ENCODE results near the gene NCAN. TPM values are rescaled to one million over a fixed set of nuclear protein-coding genes. Genes with fewer than 3 reads are reported as not detected.
A peak's percentile ranks its signal among the peaks of the same experiment; 100 is the strongest.

The NCAN gene
- total and polyA plus RNA-seq, 2 of the 13 experiments (the other 11 are each of a cell fraction or from before 2014, with no cell fraction given), result not detected

DNA sequence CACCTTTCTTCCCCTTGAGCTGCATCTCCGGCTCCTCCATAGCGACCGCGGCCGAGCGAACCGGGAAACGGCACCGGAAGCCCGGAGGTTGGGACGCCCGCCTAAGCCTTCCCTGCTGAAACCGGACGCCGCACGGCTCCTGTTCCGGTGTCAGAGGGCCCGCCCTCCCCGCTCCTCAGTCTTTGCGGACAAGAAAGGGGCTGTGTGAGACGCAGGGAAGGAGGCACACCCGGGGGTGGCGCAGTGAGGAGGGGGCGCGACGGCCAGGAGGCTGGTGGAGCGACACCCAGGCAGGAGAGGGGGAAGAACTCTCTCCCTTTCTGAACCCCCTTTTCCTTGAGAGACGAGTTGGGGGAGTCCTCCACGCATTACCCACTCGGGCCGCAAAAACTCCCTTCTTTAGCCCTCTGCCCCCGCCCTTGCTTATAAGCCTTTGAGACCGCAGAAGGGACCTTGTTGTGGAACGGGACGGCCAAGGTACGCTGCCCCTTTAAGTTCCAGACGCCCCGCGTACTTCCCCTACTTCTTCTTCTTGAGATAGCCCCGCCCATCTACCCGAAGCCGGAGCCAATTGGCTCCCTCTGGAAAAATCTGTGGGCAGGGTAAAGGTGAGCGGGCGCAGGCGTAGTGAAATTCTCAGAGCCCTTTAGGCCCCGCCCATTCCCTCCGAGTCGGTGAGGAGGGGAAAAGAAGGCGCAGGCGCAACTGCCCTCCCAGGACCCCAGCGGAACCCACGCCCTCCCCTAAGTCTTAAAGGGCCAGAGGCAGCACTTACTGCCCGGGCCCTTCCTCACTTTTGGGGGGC lies 19.5 kb upstream of the NCAN start, which contains the start of the genes BORCS8 and RFXANK (continued):
- TF ChIP-seq, protein P1, sequence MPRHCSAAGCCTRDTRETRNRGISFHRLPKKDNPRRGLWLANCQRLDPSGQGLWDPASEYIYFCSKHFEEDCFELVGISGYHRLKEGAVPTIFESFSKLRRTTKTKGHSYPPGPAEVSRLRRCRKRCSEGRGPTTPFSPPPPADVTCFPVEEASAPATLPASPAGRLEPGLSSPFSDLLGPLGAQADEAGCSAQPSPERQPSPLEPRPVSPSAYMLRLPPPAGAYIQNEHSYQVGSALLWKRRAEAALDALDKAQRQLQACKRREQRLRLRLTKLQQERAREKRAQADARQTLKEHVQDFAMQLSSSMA (CRISPR knock-in tag; IDR thresholded peaks at IDR 0.05), result peak; percentile 37; the same call in 1 of the 2 replicates
- TF ChIP-seq ZNF282 (IDR thresholded peaks at IDR 0.05; ENCODE audit: partially characterized antibody) (no peak), CHD2 (IDR thresholded peaks at IDR 0.05; ENCODE audit: low read depth, low read length) (0 out of 2 replicates have a peak, but pooled peaks have one; percentile 14), TCF12 (IDR thresholded peaks at IDR 0.05) (no peak), TCF12 (CRISPR knock-in tag; IDR thresholded peaks at IDR 0.05) (no peak; the same call in 1 of the 2 replicates), ZNF788 (CRISPR knock-in tag; IDR thresholded peaks at IDR 0.05; ENCODE audit: borderline replicate concordance) (peak; percentile 90), POLR2AphosphoS2 (IDR thresholded peaks at IDR 0.05; ENCODE audit: low read depth, low read length) (no peak), ATM (IDR thresholded peaks at IDR 0.05; ENCODE audit: borderline replicate concordance) (no peak), ZNF737 (CRISPR knock-in tag; IDR thresholded peaks at IDR 0.05; ENCODE audit: borderline replicate concordance) (no peak), TEAD3 (CRISPR knock-in tag; optimal IDR thresholded peaks at IDR 0.05; ENCODE audit: borderline replicate concordance) (peak; percentile 37), CAMTA2 (CRISPR knock-in tag; IDR thresholded peaks at IDR 0.05; ENCODE audit: borderline replicate concordance) (peak; percentile 50; the same call in 1 of the 2 replicates), HOXA9 (CRISPR knock-in tag; IDR thresholded peaks at IDR 0.05; ENCODE audit: borderline replicate concordance) (no peak), ZNF652 (CRISPR knock-in tag; IDR thresholded peaks at IDR 0.05; ENCODE audit: borderline replicate concordance, low read depth) (peak; percentile 35; the same call in 1 of the 2 replicates), PITX1 (CRISPR knock-in tag; IDR thresholded peaks at IDR 0.05) (no peak; the same call in 1 of the 2 replicates), ZNF816 (CRISPR knock-in tag; IDR thresholded peaks at IDR 0.05; ENCODE audit: borderline replicate concordance) (no peak; the same call in 1 of the 2 replicates)
- TF ChIP-seq, protein P2, sequence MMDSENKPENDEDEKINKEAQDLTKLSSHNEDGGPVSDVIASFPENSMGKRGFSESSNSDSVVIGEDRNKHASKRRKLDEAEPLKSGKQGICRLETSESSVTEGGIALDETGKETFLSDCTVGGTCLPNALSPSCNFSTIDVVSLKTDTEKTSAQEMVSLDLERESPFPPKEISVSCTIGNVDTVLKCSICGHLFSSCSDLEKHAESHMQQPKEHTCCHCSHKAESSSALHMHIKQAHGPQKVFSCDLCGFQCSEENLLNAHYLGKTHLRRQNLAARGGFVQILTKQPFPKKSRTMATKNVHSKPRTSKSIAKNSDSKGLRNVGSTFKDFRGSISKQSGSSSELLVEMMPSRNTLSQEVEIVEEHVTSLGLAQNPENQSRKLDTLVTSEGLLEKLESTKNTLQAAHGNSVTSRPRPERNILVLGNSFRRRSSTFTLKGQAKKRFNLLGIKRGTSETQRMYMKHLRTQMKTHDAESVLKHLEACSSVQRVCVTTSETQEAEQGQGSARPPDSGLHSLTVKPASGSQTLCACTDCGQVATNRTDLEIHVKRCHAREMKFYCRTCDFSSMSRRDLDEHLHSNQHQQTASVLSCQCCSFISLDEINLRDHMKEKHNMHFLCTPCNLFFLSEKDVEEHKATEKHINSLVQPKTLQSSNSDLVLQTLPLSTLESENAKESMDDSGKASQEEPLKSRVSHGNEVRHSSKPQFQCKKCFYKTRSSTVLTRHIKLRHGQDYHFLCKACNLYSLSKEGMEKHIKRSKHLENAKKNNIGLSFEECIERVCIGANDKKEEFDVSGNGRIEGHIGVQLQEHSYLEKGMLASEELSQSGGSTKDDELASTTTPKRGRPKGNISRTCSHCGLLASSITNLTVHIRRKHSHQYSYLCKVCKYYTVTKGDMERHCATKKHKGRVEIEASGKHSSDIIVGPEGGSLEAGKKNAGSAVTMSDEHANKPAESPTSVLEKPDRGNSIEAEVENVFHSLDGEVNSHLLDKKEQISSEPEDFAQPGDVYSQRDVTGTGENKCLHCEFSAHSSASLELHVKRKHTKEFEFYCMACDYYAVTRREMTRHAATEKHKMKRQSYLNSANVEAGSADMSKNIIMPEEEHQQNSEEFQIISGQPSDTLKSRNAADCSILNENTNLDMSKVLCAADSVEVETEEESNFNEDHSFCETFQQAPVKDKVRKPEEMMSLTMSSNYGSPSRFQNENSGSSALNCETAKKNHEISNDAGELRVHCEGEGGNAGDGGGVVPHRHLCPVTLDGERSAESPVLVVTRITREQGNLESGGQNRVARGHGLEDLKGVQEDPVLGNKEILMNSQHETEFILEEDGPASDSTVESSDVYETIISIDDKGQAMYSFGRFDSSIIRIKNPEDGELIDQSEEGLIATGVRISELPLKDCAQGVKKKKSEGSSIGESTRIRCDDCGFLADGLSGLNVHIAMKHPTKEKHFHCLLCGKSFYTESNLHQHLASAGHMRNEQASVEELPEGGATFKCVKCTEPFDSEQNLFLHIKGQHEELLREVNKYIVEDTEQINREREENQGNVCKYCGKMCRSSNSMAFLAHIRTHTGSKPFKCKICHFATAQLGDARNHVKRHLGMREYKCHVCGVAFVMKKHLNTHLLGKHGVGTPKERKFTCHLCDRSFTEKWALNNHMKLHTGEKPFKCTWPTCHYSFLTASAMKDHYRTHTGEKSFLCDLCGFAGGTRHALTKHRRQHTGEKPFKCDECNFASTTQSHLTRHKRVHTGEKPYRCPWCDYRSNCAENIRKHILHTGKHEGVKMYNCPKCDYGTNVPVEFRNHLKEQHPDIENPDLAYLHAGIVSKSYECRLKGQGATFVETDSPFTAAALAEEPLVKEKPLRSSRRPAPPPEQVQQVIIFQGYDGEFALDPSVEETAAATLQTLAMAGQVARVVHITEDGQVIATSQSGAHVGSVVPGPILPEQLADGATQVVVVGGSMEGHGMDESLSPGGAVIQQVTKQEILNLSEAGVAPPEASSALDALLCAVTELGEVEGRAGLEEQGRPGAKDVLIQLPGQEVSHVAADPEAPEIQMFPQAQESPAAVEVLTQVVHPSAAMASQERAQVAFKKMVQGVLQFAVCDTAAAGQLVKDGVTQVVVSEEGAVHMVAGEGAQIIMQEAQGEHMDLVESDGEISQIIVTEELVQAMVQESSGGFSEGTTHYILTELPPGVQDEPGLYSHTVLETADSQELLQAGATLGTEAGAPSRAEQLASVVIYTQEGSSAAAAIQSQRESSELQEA (CRISPR knock-in tag; IDR thresholded peaks at IDR 0.05; ENCODE audit: not compliant biosample characterization), result no peak
- TF ChIP-seq, protein P3, sequence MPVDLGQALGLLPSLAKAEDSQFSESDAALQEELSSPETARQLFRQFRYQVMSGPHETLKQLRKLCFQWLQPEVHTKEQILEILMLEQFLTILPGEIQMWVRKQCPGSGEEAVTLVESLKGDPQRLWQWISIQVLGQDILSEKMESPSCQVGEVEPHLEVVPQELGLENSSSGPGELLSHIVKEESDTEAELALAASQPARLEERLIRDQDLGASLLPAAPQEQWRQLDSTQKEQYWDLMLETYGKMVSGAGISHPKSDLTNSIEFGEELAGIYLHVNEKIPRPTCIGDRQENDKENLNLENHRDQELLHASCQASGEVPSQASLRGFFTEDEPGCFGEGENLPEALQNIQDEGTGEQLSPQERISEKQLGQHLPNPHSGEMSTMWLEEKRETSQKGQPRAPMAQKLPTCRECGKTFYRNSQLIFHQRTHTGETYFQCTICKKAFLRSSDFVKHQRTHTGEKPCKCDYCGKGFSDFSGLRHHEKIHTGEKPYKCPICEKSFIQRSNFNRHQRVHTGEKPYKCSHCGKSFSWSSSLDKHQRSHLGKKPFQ (CRISPR knock-in tag; IDR thresholded peaks at IDR 0.05; ENCODE audit: insufficient replicate concordance), result no peak
- TF ChIP-seq, protein P4, sequence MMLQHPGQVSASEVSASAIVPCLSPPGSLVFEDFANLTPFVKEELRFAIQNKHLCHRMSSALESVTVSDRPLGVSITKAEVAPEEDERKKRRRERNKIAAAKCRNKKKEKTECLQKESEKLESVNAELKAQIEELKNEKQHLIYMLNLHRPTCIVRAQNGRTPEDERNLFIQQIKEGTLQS (CRISPR knock-in tag; IDR thresholded peaks at IDR 0.05), result no peak

Data from HepG2 (cell line).